EL (cell line): ENCODE results near the gene RIC3.

Experiments used
- DNase-seq: peaks from one replicate; pipeline ENCODE4 v3.0.0-alpha.2; 2016

Gene RIC3

GRCh38 chr11:8066036-8066910, 102.6 kb downstream of the RIC3 start:
- no peak for DNase-seq

GRCh38 chr11:8065031-8065430, 103.8 kb downstream of the RIC3 start:
- no peak for DNase-seq

GRCh38 chr11:8063324-8063723, 105.5 kb downstream of the RIC3 start:
- DNase-seq: peak; percentile 11

GRCh38 chr11:8062781-8063257, 106.0 kb downstream of the RIC3 start:
- no peak for DNase-seq

GRCh38 chr11:8061555-8062428, 107.0 kb downstream of the RIC3 start:
- no peak for DNase-seq

- peak; percentile 46 for DNase-seq
Measured at GRCh38 chr11:8060801-8061554, 107.8 kb downstream of the RIC3 start.

GRCh38 chr11:8060146-8060719, 108.6 kb downstream of the RIC3 start:
- no peak for DNase-seq

GRCh38 chr11:8059571-8060011, 109.2 kb downstream of the RIC3 start:
- no peak for DNase-seq

GRCh38 chr11:8059030-8059429, 109.8 kb downstream of the RIC3 start:
- DNase-seq: no peak

GRCh38 chr11:8058216-8058615, 110.6 kb downstream of the RIC3 start:
- no peak for DNase-seq

- DNase-seq: peak; percentile 36
Measured at GRCh38 chr11:8056810-8057463, 111.9 kb downstream of the RIC3 start.
